GM23248 (cell line): Measurements from ENCODE around the gene DYNAP. TPM values are rescaled to one million over a fixed set of nuclear protein-coding genes. Genes with fewer than 3 reads are reported as not detected.

Source experiments
- DNase-seq: peaks from one replicate; pipeline ENCODE4 v3.0.0-alpha.2; 2015
- H2AFZ ChIP-seq: fragments of 200-600 bp; sonication (generic); 2 replicates; pipeline ENCODE4 v1.6.1; 2016; ENCODE audit warnings: antibody characterized with exemption
- H3F3A ChIP-seq: fragments of 200-600 bp; sonication (generic); 2 replicates; pipeline ENCODE4 v1.6.1; 2016; ENCODE audit warnings: mild to moderate bottlenecking, antibody characterized with exemption, mixed run types; ENCODE audit not compliant: insufficient read depth
- H3K27ac ChIP-seq: fragments of 200-600 bp; sonication (generic); 2 replicates; pipeline ENCODE4 v1.5.1; 2016; ENCODE audit warnings: mild to moderate bottlenecking
- H3K27me3 ChIP-seq: fragments of 200-600 bp; sonication (generic); replicated peaks from 2 replicates; pipeline ENCODE4 v1.6.1; 2016; ENCODE audit warnings: mild to moderate bottlenecking; ENCODE audit not compliant: insufficient read depth
- H3K36me3 ChIP-seq: fragments of 200-600 bp; sonication (generic); 2 replicates; pipeline ENCODE4 v1.6.1; 2016; ENCODE audit warnings: low read depth, mild to moderate bottlenecking
- H3K4me1 ChIP-seq: fragments of 200-600 bp; sonication (generic); 2 replicates; pipeline ENCODE4 v1.6.1; 2016; ENCODE audit warnings: mild to moderate bottlenecking; ENCODE audit not compliant: insufficient read depth
- H3K4me2 ChIP-seq: fragments of 200-600 bp; sonication (generic); one replicate; pipeline ENCODE4 v1.6.1; 2016; ENCODE audit warnings: mild to moderate bottlenecking; ENCODE audit not compliant: unreplicated experiment
- H3K4me3 ChIP-seq: fragments of 200-600 bp; sonication (generic); 2 replicates; pipeline ENCODE4 v1.5.1; 2016; ENCODE audit warnings: mild to moderate bottlenecking
- H3K79me2 ChIP-seq: fragments of 200-600 bp; sonication (generic); 2 replicates; pipeline ENCODE4 v1.6.1; 2016; ENCODE audit warnings: mild to moderate bottlenecking; ENCODE audit not compliant: insufficient read depth
- H3K9ac ChIP-seq: fragments of 200-600 bp; sonication (generic); 2 replicates; pipeline ENCODE4 v1.6.1; 2016; ENCODE audit warnings: mild to moderate bottlenecking
- H3K9me2 ChIP-seq: fragments of 200-600 bp; sonication (generic); 2 replicates; pipeline ENCODE4 v1.6.1; 2016; ENCODE audit warnings: mixed run types, mild to moderate bottlenecking, moderate library complexity; ENCODE audit not compliant: insufficient read depth
- H3K9me3 ChIP-seq: fragments of 200-600 bp; sonication (generic); one replicate; pipeline ENCODE4 v1.6.1; 2017; ENCODE audit warnings: low read depth
- H4K20me1 ChIP-seq: fragments of 200-600 bp; sonication (generic); 2 replicates; pipeline ENCODE4 v1.6.0; 2016; ENCODE audit not compliant: insufficient read depth
- EZH2 ChIP-seq: fragments of 200-600 bp; sonication (generic); IDR thresholded peaks from 2 replicates; pipeline ENCODE4 v1.6.1; 2018; ENCODE audit warnings: antibody characterized with exemption, mild to moderate bottlenecking; ENCODE audit not compliant: insufficient read depth, poor library complexity, severe bottlenecking
- EZH2phosphoT487 ChIP-seq: fragments of 200-600 bp; sonication (generic); IDR thresholded peaks from 2 replicates; pipeline ENCODE4 v1.6.1; 2018; ENCODE audit warnings: antibody characterized with exemption, moderate library complexity, mild to moderate bottlenecking, low read depth; ENCODE audit not compliant: insufficient read depth
- WGBS, 2 experiments: methylation state at CpG; one replicate each; pipeline ENCODE4 v1.1.6; 2015 to 2017; ENCODE audit warnings: low lambda C conversion rate in 2 of 2, low coverage in 1 of 2; ENCODE audit errors: missing lambda C conversion rate in 2 of 2; 5-methylcytosine and 5-hydroxymethylcytosine counted together
- in situ Hi-C: fragments of 300-500 bp; cut with MboI; formaldehyde crosslinking; loops from 2 replicates; pipeline ENCODE4 v1.15.0; 2020
- polyA plus RNA-seq: library from polyadenylated mRNA; unstranded; fragments of >200 nt; fragmentation: Nextera tagmentation; extraction: Ambion mirVana; gene quantifications from 2 replicates; pipeline ENCODE4 v1.2.1, GENCODE V29; 2016
- total RNA-seq: library from RNA; depleted of rRNA; stranded (reverse); fragments of >200 nt; shearing (Covaris generic); gene quantifications from 2 replicates; pipeline ENCODE4 v1.2.3, GENCODE V29; 2014

Gene DYNAP
- total and polyA plus RNA-seq, 2 experiments from 2014 or later, result not detected

GRCh38 chr18:54558609-54559585, 32.1 kb upstream of the DYNAP start:
- Histone ChIP-seq H3K27me3 (no peaks in the 10 kb centered on the region), H3K4me3 (no peak overlapping the region), H2AFZ (no peak overlapping the region), H3K9ac (no peak overlapping the region), H3K4me1 (no peaks in the 10 kb centered on the region), H4K20me1 (no peaks in the 10 kb centered on the region), H3K79me2 (no peaks in the 10 kb centered on the region), H3F3A (no peaks in the 10 kb centered on the region), H3K4me2 (no peak overlapping the region), H3K9me3 (no peaks in the 10 kb centered on the region), H3K27ac (no peak overlapping the region), H3K36me3 (no peaks in the 10 kb centered on the region), H3K9me2 (no peaks in the 10 kb centered on the region)
- in situ Hi-C loops, result no loop called here
- WGBS, 2 experiments, result 43 to 48% methylated on average over 3 of the region's 3 CpGs
- DNase-seq, result peak; percentile 32
- TF ChIP-seq EZH2 (no peak), EZH2phosphoT487 (no peak)

- Histone ChIP-seq H3K4me3 (no peak overlapping the region), H3K27me3 (no peaks in the 10 kb centered on the region), H3K4me2 (no peak overlapping the region), H3K4me1 (no peaks in the 10 kb centered on the region), H3K9me3 (no peaks in the 10 kb centered on the region), H3K27ac (no peak overlapping the region), H3K79me2 (no peaks in the 10 kb centered on the region), H3F3A (no peaks in the 10 kb centered on the region), H2AFZ (no peak overlapping the region), H3K9ac (no peak overlapping the region), H4K20me1 (no peaks in the 10 kb centered on the region), H3K36me3 (no peaks in the 10 kb centered on the region), H3K9me2 (no peaks in the 10 kb centered on the region)
- in situ Hi-C loops, result no loop called here
- no peak for TF ChIP-seq EZH2phosphoT487
- TF ChIP-seq EZH2, result no peak
- 11 to 13% methylated on average over 1 of the region's 1 CpG for WGBS, 2 experiments
- no peak for DNase-seq
These were observed 29.3 kb upstream of the DYNAP start for GRCh38 chr18:54561706-54562267.

GRCh38 chr18:54580202-54580729, 10.8 kb upstream of the DYNAP start:
- in situ Hi-C loops, result no loop called here
- H3K4me2 ChIP-seq, result no peak overlapping the region
- H3K36me3 ChIP-seq, result no peaks in the 10 kb centered on the region
- H3K9me3 ChIP-seq, result no peaks in the 10 kb centered on the region
- H4K20me1 ChIP-seq, result no peaks in the 10 kb centered on the region
- H3K27ac ChIP-seq, result no peak overlapping the region
- H3K4me3 ChIP-seq, result no peak overlapping the region
- H3K9ac ChIP-seq, result no peak overlapping the region
- H3K27me3 ChIP-seq, result no peaks in the 10 kb centered on the region; the same call in 1 of the 2 replicates
- no peak overlapping the region for H2AFZ ChIP-seq
- no peak for DNase-seq
- no peaks in the 10 kb centered on the region for H3K9me2 ChIP-seq
- no peaks in the 10 kb centered on the region for H3K4me1 ChIP-seq
- TF ChIP-seq EZH2, result no peak
- TF ChIP-seq EZH2phosphoT487, result no peak
- H3F3A ChIP-seq, result no peaks in the 10 kb centered on the region
- WGBS, 2 experiments, result 23 to 33% methylated on average over 3 of the region's 3 CpGs
- no peaks in the 10 kb centered on the region for H3K79me2 ChIP-seq

- no peak for DNase-seq
- Histone ChIP-seq H3K9me2 (no peaks in the 10 kb centered on the region), H2AFZ (no peak overlapping the region), H3K4me1 (no peaks in the 10 kb centered on the region), H3K4me3 (no peak overlapping the region), H3K79me2 (no peaks in the 10 kb centered on the region), H3K9ac (no peak overlapping the region), H3K9me3 (no peaks in the 10 kb centered on the region), H3F3A (no peaks in the 10 kb centered on the region), H3K36me3 (no peaks in the 10 kb centered on the region), H4K20me1 (no peaks in the 10 kb centered on the region), H3K4me2 (no peak overlapping the region), H3K27ac (no peak overlapping the region), H3K27me3 (0 out of 2 replicates have a peak, but pooled peaks cover 10% of the 10 kb centered on the region)
- WGBS, 2 experiments, result 5% methylated on average over 1 of the region's 1 CpG
- no peak for TF ChIP-seq EZH2phosphoT487
- no peak for TF ChIP-seq EZH2
- in situ Hi-C loops, result no loop called here
These were observed 7.0 kb upstream of the DYNAP start for GRCh38 chr18:54584065-54584464.
